GM10248 (cell line): Measurements from ENCODE around the gene RAMP3.
A peak's percentile ranks its signal among the peaks of the same experiment; 100 is the strongest.
"Not testable (repeated sequence)": the region's sequence is repeated elsewhere in the genome, so short reads cannot be mapped to it uniquely, and the experiment has no call there.

Experiments used
- CTCF ChIA-PET: fragments of 300-600 bp; sonication (Branson Sonifier 250); formaldehyde crosslinking; extraction: SDS; loops from one replicate; lab custom pipeline; 2021; ENCODE audit warnings: antibody characterized with exemption; lab: Yijun Ruan, JAX
- POLR2A ChIA-PET: fragments of 350-650 bp; sonication (Branson Sonifier 250); formaldehyde crosslinking; extraction: SDS; loops from one replicate; lab custom pipeline; 2020; ENCODE audit warnings: antibody characterized with exemption; lab: Yijun Ruan, JAX
- DNase-seq: peaks from one replicate; pipeline ENCODE4 v3.0.0; 2012; ENCODE audit errors: extremely low spot score
- TF ChIP-seq, protein P1 (sequence below): IDR thresholded peaks from 2 replicates; pipeline ENCODE4 v1.5.1; 2012; ENCODE audit warnings: mild to moderate bottlenecking, low read depth; ENCODE audit errors: extremely low read depth, missing control alignments, control extremely low read depth

The RAMP3 gene

DNA sequence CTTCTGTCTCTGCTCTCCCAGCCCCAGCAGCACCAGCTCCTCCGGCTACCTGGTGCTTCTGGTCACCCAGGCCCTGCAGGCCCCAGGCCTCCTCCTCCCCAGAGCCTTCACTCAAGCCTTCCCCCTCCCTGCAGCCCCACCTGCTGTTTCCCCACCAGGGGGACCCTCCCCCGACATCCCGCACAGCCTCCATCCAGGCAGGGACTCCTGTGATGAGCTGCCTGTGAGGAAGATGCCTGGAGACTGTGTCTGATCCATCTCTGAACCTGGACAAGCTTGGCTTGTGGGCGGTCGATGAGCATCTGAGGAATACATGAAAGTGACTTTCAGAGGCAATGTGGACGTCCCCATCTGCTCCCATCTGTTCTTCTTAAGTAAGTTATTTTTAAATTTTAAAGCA lies 45.0 kb downstream of the RAMP3 start:
- ChIA-PET CTCF (interaction anchor here (1.2 to 1.9 kb wide), 4 partner anchors 13 to 66 kb away, joined by 3 to 7 read pairs (median 4); no protein-coding TSS in a partner anchor), POLR2A (no interaction called here)
- no peak for DNase-seq
- TF ChIP-seq, protein P1, sequence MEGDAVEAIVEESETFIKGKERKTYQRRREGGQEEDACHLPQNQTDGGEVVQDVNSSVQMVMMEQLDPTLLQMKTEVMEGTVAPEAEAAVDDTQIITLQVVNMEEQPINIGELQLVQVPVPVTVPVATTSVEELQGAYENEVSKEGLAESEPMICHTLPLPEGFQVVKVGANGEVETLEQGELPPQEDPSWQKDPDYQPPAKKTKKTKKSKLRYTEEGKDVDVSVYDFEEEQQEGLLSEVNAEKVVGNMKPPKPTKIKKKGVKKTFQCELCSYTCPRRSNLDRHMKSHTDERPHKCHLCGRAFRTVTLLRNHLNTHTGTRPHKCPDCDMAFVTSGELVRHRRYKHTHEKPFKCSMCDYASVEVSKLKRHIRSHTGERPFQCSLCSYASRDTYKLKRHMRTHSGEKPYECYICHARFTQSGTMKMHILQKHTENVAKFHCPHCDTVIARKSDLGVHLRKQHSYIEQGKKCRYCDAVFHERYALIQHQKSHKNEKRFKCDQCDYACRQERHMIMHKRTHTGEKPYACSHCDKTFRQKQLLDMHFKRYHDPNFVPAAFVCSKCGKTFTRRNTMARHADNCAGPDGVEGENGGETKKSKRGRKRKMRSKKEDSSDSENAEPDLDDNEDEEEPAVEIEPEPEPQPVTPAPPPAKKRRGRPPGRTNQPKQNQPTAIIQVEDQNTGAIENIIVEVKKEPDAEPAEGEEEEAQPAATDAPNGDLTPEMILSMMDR: no peak

GRCh38 chr7:45203036-45203435 lies 45.4 kb downstream of the RAMP3 start:
- ChIA-PET POLR2A (no interaction called here), CTCF (interaction anchor here (1.2 to 1.9 kb wide), 5 partner anchors 13 to 67 kb away, joined by 3 to 7 read pairs (median 4); no protein-coding TSS in a partner anchor)
- no peak for DNase-seq
- TF ChIP-seq, protein P1: no peak

GRCh38 chr7:45203459-45203858 lies 45.9 kb downstream of the RAMP3 start:
- CTCF ChIA-PET: interaction anchor here (1.2 to 1.9 kb wide), 4 partner anchors 13 to 57 kb away, joined by 3 to 7 read pairs (median 4); no protein-coding TSS in a partner anchor
- POLR2A ChIA-PET: no interaction called here

DNA sequence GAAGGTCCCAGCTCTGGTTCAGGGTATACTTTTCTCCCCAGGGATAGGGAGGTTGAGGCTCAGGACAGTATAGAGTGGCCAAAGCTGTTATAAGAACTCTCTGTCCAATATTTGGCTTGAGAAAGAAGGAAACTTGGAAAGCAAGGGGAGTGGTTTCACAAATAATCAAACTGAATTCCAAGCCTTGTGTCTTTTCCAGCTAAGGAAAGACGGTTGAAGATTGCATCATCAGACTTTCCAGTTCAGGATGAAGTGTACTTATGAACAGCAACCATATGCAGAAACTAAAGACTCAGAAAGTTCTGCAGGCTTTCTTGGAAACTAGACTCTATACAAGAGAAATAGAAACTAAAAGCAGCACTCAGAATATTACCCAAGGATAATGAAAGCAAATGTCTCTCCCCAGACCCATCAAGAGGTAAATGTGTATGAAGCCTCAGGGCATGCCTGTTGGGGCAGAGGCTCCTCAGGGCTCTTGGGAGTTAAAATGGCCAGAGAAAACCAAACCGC lies 46.4 kb downstream of the RAMP3 start:
- ChIA-PET POLR2A (no interaction called here), CTCF (interaction anchor here (1.2 to 1.9 kb wide), 4 partner anchors 13 to 57 kb away, joined by 3 to 7 read pairs (median 4); no protein-coding TSS in a partner anchor)
- peak; percentile 59 for DNase-seq
- TF ChIP-seq, protein P1: no peak

More at GRCh38 chr7:45203459-45203858, 45.9 kb downstream of the RAMP3 start:
- no peak for DNase-seq
- TF ChIP-seq, protein P1: no peak

DNA sequence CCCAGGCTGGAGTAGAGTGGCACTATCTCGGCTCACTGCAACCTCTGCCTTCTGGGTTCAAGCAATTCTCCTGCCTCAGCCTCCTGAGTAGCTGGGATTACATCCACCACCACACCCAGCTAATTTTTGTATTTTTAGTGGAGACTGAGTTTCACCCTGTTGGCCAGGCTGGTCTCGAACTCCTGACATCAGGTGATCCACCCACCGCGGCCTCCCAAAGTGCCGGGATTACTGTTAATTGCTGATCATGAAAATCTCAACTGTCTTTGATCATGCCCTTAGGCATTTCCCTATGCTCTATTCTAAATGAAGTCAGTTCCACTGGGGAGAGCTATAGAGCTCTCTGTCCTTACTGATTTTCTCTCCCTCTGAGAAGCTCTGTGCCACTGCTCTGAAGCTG lies 48.7 kb downstream of the RAMP3 start:
- POLR2A ChIA-PET, DNase-seq: not testable (repeated sequence)
- CTCF ChIA-PET: interaction anchor here (0.8 to 1.8 kb wide), 5 partner anchors 9 to 57 kb away, joined by 3 to 8 read pairs (median 4); no protein-coding TSS in a partner anchor

GRCh38 chr7:45209909-45210308 lies 52.3 kb downstream of the RAMP3 start:
- DNase-seq: not testable (repeated sequence)
- POLR2A ChIA-PET: interaction anchor here (0.8 kb wide), 1 partner anchor 151 kb away, joined by 3 read pairs; no protein-coding TSS in a partner anchor
- CTCF ChIA-PET: interaction anchor here (1.3 kb wide), 1 partner anchor 14 kb away, joined by 4 read pairs; no protein-coding TSS in a partner anchor

DNA sequence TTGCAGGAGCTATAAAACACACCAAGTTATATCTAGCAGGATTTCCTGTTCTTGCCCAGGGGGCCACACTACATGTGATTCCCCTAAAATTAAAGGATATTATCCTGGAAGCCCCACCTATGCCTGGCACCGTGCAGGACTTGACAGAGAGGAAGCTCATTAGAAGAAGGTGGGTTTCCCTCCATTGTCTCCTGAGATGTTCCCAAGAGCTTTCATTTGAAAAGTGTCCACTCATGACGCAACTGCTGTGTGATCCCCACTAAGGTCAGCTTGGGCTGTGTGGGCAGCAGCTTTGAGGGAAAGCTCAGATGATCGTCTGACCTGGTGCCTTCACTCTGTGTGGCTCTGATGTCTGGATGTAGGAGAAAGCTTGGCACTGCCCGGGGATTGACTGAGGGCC lies 53.5 kb downstream of the RAMP3 start:
- DNase-seq: no peak
- TF ChIP-seq, protein P1: no peak
- ChIA-PET POLR2A (no interaction called here), CTCF (no interaction called here)
